GM20431 (cell line): ENCODE results near the gene ZNF182.
"Not testable (repeated sequence)": the region's sequence is repeated elsewhere in the genome, so short reads cannot be mapped to it uniquely, and the experiment has no call there.

ENCODE experiments used
- in situ Hi-C: fragments of 300-500 bp; cut with MseI, MboI; formaldehyde crosslinking; loops from one replicate; pipeline ENCODE4 v1.15.0; 2020; ENCODE audit warnings: low sequenced_read_pairs; ENCODE audit not compliant: unreplicated experiment

ZNF182 gene

DNA sequence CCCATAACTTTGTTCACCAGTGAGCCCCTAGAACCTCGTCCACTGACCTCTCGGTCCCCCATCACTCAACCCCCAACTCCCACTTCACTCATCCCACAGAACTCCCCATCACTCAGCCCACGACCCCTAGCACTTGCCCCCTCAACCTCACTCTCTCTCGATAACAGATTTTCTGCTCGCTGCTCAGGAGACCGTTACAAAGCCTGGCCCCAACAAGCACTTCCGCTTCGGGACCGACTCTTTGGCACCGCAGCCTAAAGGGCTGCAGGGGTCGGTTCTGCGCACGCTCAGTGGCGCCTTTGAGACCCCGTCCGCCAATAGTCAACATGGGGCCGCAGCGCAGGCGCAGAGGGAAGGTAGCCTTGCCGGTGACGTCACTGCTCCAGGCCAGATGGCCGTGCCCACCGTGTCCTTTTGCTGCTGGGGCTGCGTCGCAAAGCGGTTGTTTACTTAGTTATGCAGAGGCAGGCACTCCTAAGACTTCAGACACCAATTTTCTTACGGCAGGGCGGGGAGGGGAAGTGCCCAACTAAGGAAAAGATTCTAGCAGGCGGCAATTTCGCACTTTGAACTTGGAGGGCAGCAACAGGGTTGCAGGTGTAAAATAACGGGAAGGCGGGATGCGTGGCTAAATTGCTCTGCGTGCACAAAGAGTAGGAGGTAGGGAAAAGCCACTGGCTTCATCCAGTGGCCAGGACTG lies at the start of gene ZNF182:
ZNF182 (minus strand) TSS at position 232 of the 700 bp plus-strand sequence. CDS start 1,380 bp downstream, outside the sequence.
- in situ Hi-C loops: no loop called here

DNA sequence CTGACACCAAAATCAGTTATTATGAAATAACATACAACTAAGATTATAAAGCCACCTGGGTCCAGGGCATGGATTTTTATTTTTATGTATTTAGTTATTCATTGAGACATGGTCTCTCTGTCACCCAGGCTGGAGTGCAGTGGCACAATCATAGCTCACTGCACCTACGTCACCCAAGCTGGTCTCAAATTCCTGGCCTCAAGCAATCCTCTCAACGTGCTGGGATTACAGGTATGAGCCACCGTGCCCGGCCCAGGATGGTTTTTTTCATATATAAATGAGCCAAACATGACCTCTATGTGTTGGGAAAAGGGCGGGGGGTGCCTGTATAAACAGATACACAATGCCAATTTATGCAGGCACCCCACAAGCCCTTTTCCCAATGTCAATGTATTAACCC lies 43.1 kb upstream of the ZNF182 start:
- in situ Hi-C loops: loop anchor here (25.0 kb wide), 1 partner anchor 210 kb away; the partner anchor contains the start of gene ZNF81

DNA sequence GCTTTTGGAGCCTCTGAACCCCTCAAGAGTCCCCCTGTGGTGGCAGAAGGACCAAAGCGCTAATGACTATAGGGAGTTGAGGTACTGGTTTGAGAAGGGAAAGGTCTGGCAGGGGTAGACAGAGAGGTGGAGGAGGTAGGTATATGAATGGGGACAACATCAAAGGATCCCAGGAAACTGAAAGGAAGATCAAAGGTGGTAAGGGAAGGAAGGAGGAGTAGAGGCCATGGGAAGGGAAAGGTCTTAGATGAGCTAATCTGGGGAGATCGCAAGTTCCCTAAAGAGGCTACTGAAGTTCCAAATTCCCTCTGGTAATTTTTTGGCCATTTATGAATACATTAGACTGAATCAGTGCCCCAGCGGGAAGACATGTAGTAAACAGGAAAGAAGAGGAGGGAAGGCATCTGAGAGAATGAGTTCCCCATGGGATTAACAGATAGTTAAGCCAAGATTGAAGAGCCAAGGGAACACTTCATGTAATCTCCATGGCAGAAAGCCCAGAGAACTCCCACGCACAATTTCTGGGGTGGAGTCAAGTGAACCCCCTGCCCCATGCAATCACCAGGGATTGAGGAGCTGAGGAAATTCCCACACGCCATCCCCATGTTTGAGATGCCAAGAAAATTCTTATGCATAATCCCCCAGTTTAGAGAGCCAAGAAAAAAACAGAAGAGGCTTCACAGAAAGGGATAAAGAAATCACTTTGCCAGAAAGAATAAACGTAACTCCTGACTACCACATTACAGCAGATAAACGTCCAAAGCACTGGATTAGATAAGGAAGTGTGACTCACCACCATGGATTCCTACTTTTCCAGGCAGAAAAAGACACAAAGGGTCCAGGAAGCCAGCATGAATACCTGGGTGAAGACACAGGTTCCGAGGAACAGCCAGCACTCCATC lies 41.9 kb upstream of the ZNF182 start:
- in situ Hi-C loops: loop anchor here (25.0 kb wide), 1 partner anchor 208 kb away; the partner anchor contains the start of gene ZNF81

DNA sequence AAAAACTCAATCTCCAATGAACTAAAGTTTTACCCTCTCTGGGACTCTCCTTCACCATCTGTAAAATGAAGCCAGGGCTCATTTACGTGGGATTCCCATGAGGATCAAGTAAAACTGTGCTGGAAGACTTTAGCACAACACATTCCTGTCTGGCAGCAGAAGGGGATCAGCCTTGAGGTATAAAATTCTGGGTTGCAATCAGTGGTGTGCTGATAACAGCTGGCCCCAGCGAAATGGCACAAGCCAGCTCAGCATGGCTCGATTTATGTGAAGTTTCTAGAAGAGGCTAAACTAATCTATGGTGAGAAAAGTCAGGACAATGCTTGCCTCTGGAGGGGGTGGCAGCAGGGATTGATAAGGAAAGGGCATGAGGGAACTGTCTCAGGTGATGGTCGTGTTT lies 39.3 kb upstream of the ZNF182 start:
- in situ Hi-C loops: loop anchor here (25.0 kb wide), 1 partner anchor 206 kb away; the partner anchor contains the start of gene ZNF81

DNA sequence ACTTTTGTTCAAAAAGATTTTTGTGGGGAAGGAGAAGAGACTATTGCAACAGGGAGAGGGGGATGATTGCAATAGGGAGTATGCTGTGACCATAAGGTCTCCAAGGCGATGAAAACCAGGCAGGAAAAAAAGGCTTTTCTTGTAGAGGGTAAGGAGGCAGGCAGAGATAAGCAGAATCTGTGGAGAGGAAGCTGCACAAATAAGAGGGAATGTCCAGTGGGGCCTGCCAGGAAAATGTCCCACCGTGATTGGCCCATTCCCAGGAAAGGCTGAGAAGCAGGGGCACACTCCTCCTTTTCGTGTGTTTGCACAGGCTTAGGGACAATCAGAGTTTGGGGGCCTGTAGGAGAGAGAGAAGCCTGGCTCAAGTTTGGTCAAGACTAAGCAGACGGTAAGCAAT lies 32.1 kb upstream of the ZNF182 start:
- in situ Hi-C loops: loop anchor here (25.0 kb wide), 1 partner anchor 199 kb away; the partner anchor contains the start of gene ZNF81

DNA sequence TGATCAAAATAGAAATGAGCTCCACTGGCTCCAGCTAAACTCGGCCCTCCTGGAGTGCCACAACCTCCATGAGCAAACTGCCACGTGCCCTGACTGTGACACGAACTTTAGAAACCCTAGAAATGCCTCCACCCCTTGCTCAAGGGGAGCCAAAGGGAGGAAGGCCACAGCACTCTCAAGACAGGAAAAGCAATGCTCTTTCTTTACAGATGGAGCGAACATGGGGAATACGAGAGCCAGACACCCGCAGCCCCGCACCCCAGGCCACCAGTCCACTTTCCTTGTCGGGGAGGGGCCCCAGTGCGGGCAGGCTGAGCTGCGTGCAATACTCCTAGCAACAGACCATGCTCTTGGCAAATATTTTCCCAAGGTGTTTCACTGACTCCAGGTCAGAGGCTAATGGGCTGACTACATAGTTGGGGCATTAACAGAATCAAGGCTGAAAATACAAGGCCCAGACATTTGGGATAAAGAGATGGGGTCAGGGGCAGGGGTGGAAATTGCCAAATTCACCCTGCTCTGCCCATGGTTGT lies 26.9 kb upstream of the ZNF182 start:
- in situ Hi-C loops: loop anchor here (25.0 kb wide), 1 partner anchor 193 kb away; the partner anchor contains the start of gene ZNF81

DNA sequence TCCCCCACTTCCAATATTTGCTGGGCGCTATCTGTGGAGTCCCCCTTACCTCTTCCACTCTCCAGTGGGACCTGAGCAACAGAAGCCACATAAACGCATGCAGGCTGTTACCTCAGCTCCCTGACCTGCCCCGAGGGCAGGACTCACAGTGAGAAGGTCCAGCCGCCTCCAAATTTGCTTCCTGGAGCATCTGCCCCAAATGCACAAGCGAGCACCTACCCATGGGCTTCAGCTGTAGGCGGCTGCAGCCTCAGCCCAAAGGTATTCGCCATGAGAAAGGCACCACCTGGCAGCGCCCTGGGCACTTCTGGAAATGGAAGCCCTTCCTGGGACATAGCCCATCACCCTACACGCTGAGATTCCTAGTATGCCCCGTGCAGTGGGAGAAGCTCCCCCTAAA lies 26.4 kb upstream of the ZNF182 start:
- in situ Hi-C loops: loop anchor here (25.0 kb wide), 1 partner anchor 193 kb away; the partner anchor contains the start of gene ZNF81

DNA sequence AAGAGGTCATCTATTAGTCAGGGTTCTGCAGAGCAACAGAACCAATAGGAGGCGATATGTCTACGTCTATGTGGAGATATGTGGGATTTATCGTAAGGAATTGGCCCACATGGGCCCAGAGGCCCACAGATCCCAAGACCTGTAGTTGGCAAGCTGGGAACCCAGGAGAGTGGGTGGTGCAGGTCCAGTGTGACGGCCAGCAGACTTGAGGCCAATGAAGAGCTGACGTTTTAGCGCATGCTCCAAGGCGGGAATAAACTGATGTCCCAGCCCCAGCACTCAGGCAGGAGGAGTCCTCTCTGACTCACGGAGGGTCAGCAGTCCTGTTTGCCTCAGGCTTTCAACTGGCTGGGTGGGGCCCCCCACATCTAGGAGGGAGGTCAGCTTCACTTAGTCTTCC lies 24.3 kb upstream of the ZNF182 start:
- in situ Hi-C loops: loop anchor here (25.0 kb wide), 1 partner anchor 191 kb away; the partner anchor contains the start of gene ZNF81

DNA sequence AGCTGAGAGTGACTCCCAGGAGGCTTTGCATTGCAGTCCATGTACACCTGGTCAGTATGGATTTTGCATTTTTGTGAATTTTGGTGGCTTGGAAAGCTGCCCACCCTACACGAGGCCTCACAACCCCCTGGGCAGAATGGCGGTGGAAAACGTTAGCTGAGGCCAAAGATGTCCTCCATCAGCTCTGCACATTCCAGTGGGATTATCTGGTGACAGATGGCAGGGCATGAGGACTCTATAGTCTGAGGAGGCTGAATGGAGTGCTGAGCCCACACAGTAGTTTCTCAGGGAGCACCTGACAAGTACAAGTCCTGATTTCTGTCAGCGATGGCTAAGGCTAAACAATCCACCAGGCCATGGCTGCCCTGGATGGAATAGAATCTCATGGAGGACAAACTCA lies 23.8 kb upstream of the ZNF182 start:
- in situ Hi-C loops: loop anchor here (25.0 kb wide), 1 partner anchor 190 kb away; the partner anchor contains the start of gene ZNF81

DNA sequence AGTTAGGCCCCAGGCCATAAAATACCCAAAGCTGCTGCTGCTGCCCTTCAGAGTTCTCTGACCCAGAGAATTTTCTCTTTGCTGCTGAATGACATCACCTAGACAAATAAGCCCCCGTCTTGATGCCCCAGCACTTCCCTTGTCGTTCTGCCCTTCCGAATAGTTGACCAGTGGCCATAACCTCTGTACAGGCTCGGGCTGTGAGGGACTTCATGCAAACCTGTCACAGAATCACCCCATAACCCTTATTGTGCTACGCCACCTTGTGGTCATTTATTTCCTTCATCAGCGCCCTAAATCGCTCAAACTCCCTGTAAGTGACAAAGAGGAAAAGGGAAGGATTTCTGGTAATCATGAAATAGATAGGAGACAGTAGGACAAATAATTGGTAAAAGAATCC lies 21.8 kb upstream of the ZNF182 start:
- in situ Hi-C loops: loop anchor here (25.0 kb wide), 1 partner anchor 188 kb away; the partner anchor contains the start of gene ZNF81

DNA sequence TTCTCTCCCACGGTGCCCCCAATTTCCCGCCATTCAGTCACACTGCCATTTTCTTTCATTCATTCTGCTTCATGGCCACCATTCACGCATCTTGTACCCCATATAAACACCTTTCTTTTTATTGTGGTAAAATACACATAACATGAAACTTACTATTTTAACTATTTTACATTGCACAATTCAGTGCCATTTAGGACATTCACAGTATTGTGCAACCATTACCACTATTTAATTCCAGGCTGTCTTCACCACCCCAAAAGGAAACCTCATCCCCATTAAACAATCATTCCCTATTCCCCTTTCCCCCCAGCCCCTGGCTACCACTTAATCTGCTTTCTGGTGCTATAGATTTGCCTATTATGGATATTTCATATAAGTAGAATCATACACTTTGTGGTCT lies 18.9 kb upstream of the ZNF182 start:
- in situ Hi-C loops: no loop called here

DNA sequence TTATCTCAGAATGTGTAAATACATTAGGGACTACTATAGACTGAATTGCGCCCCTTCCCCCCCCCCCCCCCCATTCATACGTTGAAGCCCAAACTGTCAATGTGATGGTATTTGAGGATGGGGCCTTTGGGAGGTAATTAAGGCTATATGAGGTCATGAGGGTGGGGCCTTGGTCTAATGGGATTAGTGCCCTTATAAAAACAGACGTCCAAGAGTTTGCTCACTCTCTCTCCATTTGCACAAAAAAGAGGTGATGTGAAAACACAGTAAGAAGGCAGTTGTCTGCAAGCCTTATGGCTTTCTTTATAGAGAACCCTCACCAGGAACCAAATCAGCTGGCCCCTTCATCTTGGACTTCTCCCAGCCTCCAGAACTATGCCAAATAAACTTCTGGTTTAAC lies 18.3 kb upstream of the ZNF182 start:
- in situ Hi-C loops: no loop called here

DNA sequence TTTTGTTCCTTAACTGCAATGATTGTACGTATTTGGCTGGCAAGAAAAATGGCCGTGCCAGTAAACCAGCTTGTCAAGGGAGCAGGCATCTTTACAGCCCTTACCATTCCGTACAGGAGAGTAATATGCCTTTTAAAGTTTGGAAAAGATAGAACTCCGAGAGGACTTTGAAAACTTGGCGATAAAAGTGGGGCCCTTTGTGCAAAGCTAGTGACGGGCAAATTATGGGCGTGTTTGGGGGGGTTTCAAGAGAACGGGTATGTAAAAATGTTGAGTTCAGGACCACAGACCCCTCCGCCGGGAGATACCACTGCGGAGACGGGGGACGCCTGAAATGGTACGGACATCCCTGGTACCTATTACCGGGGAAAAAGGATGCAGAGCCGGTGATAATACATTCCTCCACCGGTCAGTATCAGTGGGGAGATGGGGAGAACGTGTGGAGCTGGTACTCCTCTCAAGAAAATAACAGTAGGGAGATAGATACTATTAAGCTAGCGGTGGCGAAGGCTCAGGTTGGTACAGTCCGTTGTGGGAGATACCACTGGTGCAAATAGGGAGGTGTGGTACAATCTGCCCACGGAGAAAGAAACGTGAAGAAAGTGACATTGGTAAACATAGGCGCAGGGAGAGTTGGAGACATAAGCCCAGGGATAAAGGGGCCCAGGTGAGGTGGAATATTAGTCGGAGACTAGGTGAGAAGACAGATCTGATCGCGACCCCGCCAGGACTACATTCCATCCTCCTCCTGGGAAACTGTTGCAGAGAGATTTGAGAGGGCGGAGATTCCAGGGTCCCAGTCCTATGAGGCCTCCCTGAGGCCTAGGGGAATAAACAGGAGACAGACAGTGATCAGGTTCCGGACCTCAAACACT lies 17.5 kb upstream of the ZNF182 start:
- in situ Hi-C loops: no loop called here

DNA sequence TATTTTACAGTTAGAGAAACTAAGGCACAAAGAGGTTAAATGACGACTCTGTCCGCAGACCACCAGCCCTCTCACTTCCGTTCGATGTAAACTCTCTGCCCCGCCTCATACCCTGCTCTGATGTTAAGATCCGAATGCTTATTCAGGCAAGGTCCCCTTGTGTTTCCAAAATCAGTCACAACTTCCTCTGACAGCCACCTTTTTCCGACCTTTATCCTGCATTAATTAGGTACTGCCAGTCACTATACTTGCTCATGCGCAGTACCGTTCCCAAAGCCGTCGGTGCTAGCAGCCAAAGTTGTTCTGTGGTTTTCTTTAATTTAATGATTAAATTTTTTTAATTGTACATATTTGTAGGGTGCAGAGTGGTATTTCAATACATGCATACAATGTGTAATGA lies 16.7 kb upstream of the ZNF182 start:
- in situ Hi-C loops: not testable (repeated sequence)

DNA sequence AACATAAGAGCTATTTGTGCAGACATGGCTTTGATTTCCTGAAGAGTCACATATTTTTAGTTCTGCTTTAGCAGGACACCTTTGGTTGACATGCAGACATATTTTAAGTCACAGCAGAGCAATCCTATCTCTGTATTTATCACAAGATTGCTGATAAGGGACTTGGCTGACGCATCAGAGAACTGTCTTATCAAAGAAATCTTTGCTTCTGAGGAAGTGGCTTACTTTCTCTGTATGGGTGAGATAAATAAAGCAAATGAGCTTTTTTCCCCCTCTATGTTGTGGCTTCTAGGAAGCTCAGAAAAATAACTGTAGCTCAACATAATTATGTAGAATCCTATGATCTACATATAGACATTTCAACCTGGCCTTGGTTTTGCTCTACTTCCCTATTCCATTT lies 16.1 kb upstream of the ZNF182 start:
- in situ Hi-C loops: not testable (repeated sequence)

DNA sequence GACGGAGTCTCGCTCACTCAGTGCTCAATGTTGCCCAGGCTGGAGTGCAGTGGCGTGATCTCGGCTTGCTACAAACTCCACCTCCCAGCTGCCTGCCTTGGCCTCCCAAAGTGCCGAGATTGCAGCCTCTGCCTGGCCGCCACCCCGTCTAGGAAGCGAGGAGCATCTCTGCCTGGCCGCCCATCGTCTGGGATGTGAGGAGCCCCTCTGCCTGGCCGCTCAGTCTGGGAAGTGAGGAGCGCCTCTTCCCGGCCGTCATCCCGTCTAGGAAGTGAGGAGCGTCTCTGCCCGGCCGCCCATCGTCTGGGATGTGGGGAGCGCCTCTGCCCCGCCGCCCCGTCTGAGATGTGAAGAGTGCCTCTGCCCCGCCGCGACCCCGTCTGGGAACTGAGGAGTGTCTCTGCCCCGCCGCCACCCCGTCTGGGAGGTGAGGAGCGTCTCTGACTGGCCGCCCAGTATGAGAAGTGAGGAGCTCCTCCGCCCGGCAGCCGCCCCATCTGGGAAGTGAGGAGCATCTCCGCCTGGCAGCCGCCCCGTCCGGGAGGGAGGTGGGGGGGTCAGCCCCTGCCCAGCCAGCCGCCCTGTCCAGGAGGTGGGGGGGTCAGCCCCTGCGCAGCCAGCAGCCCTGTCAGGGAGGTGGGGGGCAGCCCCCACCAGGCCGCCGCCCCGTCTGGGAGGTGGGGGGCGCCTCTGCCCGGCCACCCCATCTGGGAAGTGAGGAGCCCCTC lies 13.0 kb upstream of the ZNF182 start:
- in situ Hi-C loops: not testable (repeated sequence)

DNA sequence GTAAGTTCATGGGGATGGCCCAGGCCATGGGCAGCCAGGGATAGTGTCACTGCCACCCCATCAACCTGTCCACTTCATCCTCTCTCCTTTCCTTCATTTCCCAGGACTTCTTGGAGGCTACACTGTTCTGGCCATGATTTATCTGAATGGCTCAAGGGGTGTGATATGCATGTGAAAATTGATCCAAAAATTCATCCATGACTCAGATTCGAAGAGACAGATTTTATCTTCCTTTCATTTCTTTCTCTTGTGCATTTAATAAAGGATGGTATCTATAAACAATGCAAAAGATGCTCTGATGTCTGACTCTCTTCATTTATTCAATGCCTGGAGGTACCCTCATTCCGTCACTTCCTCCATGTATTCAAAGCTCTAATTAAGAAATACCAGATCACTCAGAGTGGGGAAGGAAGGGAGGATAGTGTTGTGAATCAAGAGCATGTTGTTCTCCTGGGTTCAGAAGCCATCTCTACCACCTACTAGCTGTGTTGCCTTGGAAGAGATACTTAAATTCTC lies 5.7 kb upstream of the ZNF182 start:
- in situ Hi-C loops: not testable (repeated sequence)

DNA sequence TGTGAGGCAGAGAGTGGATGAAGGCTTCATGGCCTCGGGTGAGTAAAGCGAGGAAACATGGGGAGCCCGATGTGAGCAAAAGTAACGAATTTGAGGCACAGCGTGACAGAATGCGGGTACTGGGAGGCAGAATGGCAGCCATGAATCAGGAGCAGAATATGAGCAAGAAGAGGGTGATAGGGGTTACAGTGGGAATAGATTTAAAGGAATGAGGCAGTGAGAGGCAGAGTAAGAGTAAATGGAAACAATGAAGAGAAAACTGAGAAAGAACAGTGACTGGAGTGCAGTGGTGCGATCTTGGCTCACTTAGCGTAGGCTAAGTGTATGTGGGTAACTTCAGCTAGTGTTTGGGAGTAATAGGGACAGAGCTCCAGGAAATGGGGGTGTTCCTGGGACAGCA lies 2.9 kb upstream of the ZNF182 start, which contains the start of gene SPACA5:
SPACA5 (plus strand) TSS at position 301 of the 400 bp plus-strand sequence. CDS start 815 bp downstream, outside the sequence.
- in situ Hi-C loops: not testable (repeated sequence)
